ENCODE results near the gene BOLA3. TPM values are rescaled to one million over a fixed set of nuclear protein-coding genes. Genes with fewer than 3 reads are reported as not detected.

Gene BOLA3
- total RNA-seq, 3 donors from 2014 or later (not counting 1 experiment from before 2014, with no cell fraction given) = 8.1 to 13.8 (median 11.9) TPM

DNA sequence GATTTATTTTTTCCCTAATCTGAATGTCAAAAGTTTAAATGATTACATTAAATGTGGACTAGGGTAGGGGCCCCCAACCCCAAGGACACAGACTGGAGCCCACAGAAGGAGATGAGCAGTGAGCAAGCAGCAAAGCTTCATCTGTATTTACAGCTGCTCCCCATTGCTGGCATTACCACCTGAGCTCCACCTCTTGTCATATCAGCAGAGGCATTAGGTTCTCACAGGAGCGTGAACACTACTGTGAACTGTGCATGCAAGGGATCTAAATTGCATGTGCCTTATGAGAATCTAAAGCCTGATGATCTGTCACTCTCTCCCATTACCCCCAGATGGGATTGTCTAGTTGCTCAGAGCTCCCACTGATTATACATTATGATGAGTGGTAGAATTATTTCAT, 27.2 kb upstream of the BOLA3 start:
- ATAC-seq (no peak), DNase-seq (no peak)
- 81% methylated on average over 1 of the region's 1 CpG for WGBS (ENCODE audit: insufficient coverage)
- Mint-ChIP-seq H3K9me3 (no peaks in the 10 kb centered on the region), H3K27ac (peak overlapping the region; percentile 91 to 93), H3K27me3 (ENCODE audit: low read depth in 2 of 2) (no peaks in the 10 kb centered on the region), H3K36me3 (no peaks in the 10 kb centered on the region), H3K4me1 (peaks cover 47 to 56% of the 10 kb centered on the region in 2 donors), H3K4me3 (peak overlapping the region; percentile 89)
- Histone ChIP-seq H3K4me3 (ENCODE audit: low read length) (no peak overlapping the region), H3K9me3 (ENCODE audit: control insufficient read depth, insufficient read depth, low read length) (no peaks in the 10 kb centered on the region), H3K4me1 (ENCODE audit: control insufficient read depth, insufficient read depth, low read length) (peaks cover 41% of the 10 kb centered on the region), H3K27me3 (ENCODE audit: control insufficient read depth, insufficient read depth, low read length) (no peaks in the 10 kb centered on the region), H3K27ac (ENCODE audit: low read length) (no peak overlapping the region), H3K36me3 (ENCODE audit: control insufficient read depth, insufficient read depth, low read length) (peaks cover 27% of the 10 kb centered on the region)
- TF ChIP-seq, protein P1, sequence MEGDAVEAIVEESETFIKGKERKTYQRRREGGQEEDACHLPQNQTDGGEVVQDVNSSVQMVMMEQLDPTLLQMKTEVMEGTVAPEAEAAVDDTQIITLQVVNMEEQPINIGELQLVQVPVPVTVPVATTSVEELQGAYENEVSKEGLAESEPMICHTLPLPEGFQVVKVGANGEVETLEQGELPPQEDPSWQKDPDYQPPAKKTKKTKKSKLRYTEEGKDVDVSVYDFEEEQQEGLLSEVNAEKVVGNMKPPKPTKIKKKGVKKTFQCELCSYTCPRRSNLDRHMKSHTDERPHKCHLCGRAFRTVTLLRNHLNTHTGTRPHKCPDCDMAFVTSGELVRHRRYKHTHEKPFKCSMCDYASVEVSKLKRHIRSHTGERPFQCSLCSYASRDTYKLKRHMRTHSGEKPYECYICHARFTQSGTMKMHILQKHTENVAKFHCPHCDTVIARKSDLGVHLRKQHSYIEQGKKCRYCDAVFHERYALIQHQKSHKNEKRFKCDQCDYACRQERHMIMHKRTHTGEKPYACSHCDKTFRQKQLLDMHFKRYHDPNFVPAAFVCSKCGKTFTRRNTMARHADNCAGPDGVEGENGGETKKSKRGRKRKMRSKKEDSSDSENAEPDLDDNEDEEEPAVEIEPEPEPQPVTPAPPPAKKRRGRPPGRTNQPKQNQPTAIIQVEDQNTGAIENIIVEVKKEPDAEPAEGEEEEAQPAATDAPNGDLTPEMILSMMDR (IDR thresholded peaks at IDR 0.05) = no peak
- intact Hi-C loops (cut with micrococcal nuclease) = loop anchor here (10.0 kb wide), 1 partner anchor 50 kb away; no protein-coding TSS in a partner anchor

DNA sequence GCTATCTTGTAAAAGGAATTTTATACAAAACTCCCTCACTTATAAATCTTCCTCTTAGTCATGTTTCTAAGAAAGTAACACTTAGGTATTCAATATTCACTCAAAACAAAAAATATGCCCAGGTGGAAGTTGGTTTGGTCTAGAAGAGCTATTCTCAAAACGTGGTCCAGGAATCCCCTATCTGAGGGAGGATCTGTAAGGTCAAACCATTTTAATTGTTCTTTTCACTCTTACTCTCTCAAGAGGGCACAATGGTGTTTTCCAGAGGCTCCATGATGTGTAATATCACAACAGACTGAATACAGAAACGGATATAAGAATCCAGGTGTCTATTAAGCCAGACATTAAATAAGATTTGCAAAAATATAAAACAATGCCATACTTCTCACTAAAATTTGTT, 21.0 kb upstream of the BOLA3 start:
- no peaks in the 10 kb centered on the region for H3K27me3 ChIP-seq (ENCODE audit: control insufficient read depth, insufficient read depth, low read length)
- H3K9me3 Mint-ChIP-seq = peaks cover 2 to 3% of the 10 kb centered on the region in 2 donors
- peak overlapping the region in 1 of 2 donors; percentile 41 for H3K27ac Mint-ChIP-seq
- H3K4me1 ChIP-seq (ENCODE audit: control insufficient read depth, insufficient read depth, low read length) = peaks cover 10% of the 10 kb centered on the region
- H3K27ac ChIP-seq (ENCODE audit: low read length) = no peak overlapping the region
- peaks cover 3% of the 10 kb centered on the region for H3K9me3 ChIP-seq (ENCODE audit: control insufficient read depth, insufficient read depth, low read length)
- 57% methylated on average over 2 of the region's 2 CpGs for WGBS (ENCODE audit: insufficient coverage)
- DNase-seq (no peak), ATAC-seq (no peak)
- TF ChIP-seq, protein P1 (IDR thresholded peaks at IDR 0.05) = no peak
- peaks cover 27% of the 10 kb centered on the region for H3K36me3 Mint-ChIP-seq
- H3K4me1 Mint-ChIP-seq = peaks cover 18 to 26% of the 10 kb centered on the region in 2 donors
- H3K4me3 ChIP-seq (ENCODE audit: low read length) = no peak overlapping the region
- intact Hi-C loops (cut with micrococcal nuclease) = no loop called here
- no peaks in the 10 kb centered on the region for H3K27me3 Mint-ChIP-seq (ENCODE audit: low read depth in 2 of 2)
- peaks cover 76% of the 10 kb centered on the region for H3K36me3 ChIP-seq (ENCODE audit: control insufficient read depth, insufficient read depth, low read length)
- no peak overlapping the region for H3K4me3 Mint-ChIP-seq

DNA sequence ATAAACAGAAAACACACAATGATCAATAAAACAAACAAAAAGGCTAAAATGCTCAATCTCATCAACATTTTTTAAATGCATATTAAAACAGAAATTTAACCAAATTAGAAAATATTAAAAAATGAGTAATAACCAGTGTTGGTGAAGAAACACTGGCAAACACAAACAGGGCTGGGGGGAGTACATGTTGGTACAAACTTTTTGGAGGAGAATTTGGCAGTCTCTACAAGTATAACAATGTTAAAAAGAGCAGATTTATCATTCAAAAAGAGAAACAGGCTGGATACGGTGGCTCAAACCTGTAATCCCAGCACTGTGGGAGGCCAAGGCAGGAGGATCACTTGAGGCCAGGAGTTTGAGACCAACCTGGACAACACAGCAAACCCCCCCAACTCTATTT, 17.0 kb upstream of the BOLA3 start:
- H3K4me1 ChIP-seq (ENCODE audit: control insufficient read depth, insufficient read depth, low read length) = no peaks in the 10 kb centered on the region
- Mint-ChIP-seq H3K27ac (peak overlapping the region in 1 of 2 donors; percentile 56), H3K4me1 (peaks cover 7 to 11% of the 10 kb centered on the region in 2 donors), H3K36me3 (peaks cover 30% of the 10 kb centered on the region), H3K9me3 (peaks cover 2 to 3% of the 10 kb centered on the region in 2 donors), H3K27me3 (ENCODE audit: low read depth in 2 of 2) (no peaks in the 10 kb centered on the region), H3K4me3 (no peak overlapping the region)
- no peak overlapping the region for H3K4me3 ChIP-seq (ENCODE audit: low read length)
- ATAC-seq (no peak), DNase-seq (no peak)
- intact Hi-C loops (cut with micrococcal nuclease) = no loop called here
- H3K27ac ChIP-seq (ENCODE audit: low read length) = no peak overlapping the region
- TF ChIP-seq, protein P1 (IDR thresholded peaks at IDR 0.05) = no peak
- 100% methylated on average over 1 of the region's 1 CpG for whole genome bisulfite sequencing (ENCODE audit: insufficient coverage)
- no peaks in the 10 kb centered on the region for H3K27me3 ChIP-seq (ENCODE audit: control insufficient read depth, insufficient read depth, low read length)
- H3K9me3 ChIP-seq (ENCODE audit: control insufficient read depth, insufficient read depth, low read length) = peaks cover 3% of the 10 kb centered on the region
- peaks cover 80% of the 10 kb centered on the region for H3K36me3 ChIP-seq (ENCODE audit: control insufficient read depth, insufficient read depth, low read length)

DNA sequence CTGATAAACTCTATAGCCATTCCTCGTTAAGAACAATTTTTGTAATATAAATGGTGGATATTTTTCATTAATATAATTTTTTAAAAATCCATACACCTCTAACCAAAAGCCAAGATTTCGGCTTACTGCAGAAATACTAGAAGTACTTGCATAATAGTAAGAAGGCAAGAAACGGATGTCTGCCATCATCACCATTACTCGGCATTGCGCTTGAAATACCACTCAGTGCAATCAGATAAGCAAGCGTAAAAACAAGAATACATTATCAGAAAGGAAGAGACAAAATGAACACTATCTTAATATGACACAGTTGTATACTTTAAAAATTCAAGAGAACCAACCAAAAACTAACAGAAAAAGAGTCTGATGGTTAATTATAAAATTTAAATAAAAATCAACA, 15.2 kb upstream of the BOLA3 start:
- H3K4me1 Mint-ChIP-seq = peaks cover 7 to 8% of the 10 kb centered on the region in 2 donors
- DNase-seq (no peak), ATAC-seq (no peak)
- no peak overlapping the region for H3K27ac ChIP-seq (ENCODE audit: low read length)
- H3K36me3 Mint-ChIP-seq = peaks cover 35% of the 10 kb centered on the region
- H3K4me1 ChIP-seq (ENCODE audit: control insufficient read depth, insufficient read depth, low read length) = no peaks in the 10 kb centered on the region
- peaks cover 2 to 3% of the 10 kb centered on the region in 2 donors for H3K9me3 Mint-ChIP-seq
- peaks cover 78% of the 10 kb centered on the region for H3K36me3 ChIP-seq (ENCODE audit: control insufficient read depth, insufficient read depth, low read length)
- TF ChIP-seq, protein P1 (IDR thresholded peaks at IDR 0.05) = no peak
- H3K4me3 ChIP-seq (ENCODE audit: low read length) = no peak overlapping the region
- no peaks in the 10 kb centered on the region for H3K27me3 Mint-ChIP-seq (ENCODE audit: low read depth in 2 of 2)
- no peak overlapping the region for H3K4me3 Mint-ChIP-seq
- WGBS (ENCODE audit: insufficient coverage) = 92% methylated on average over 4 of the region's 6 CpGs
- no peaks in the 10 kb centered on the region for H3K27me3 ChIP-seq (ENCODE audit: control insufficient read depth, insufficient read depth, low read length)
- H3K9me3 ChIP-seq (ENCODE audit: control insufficient read depth, insufficient read depth, low read length) = peaks cover 3% of the 10 kb centered on the region
- intact Hi-C loops (cut with micrococcal nuclease) = no loop called here
- H3K27ac Mint-ChIP-seq = peak overlapping the region in 1 of 2 donors; percentile 14

Data from natural killer cell (primary cell).